Kidney (tissue), 14 donors: Measurements from ENCODE around the gene IGSF8. TPM values are rescaled to one million over a fixed set of nuclear protein-coding genes. Genes with fewer than 3 reads are reported as not detected.

ENCODE experiments used
- DNase-seq, 5 donors: peaks; one replicate each; pipeline ENCODE4 v3.0.0-alpha.2; 2013 to 2020
- FAIRE-seq: peaks from 2 replicates; lab custom pipeline; 2012; peaks lifted over from hg19 to GRCh38; lab: Jason Lieb, UNC
- H3K27ac ChIP-seq, 2 donors: one replicate each; pipeline ENCODE4 v1.7.0; 2013; ENCODE audit warnings: low read depth in 2 of 2, low read length in 2 of 2, inconsistent platforms in 1 of 2
- H3K27me3 ChIP-seq: one replicate; pipeline ENCODE4 v1.7.1; 2013; ENCODE audit warnings: low read length, inconsistent platforms; ENCODE audit not compliant: control insufficient read depth, insufficient read depth
- H3K36me3 ChIP-seq, 3 donors: one replicate each; pipeline versions ENCODE4 v1.7.0 to v1.7.1; 2013; ENCODE audit warnings: low read length in 3 of 3, control low read depth in 1 of 3, inconsistent platforms in 1 of 3; ENCODE audit not compliant: insufficient read depth in 3 of 3, control insufficient read depth in 2 of 3
- H3K4me1 ChIP-seq, 3 donors: one replicate each; pipeline versions ENCODE4 v1.7.0 to v1.7.1; 2013; ENCODE audit warnings: low read length in 3 of 3, inconsistent platforms in 1 of 3, low read depth in 1 of 3; ENCODE audit not compliant: control insufficient read depth in 2 of 3, insufficient read depth in 2 of 3
- H3K4me3 ChIP-seq, 3 donors: one replicate each; pipeline versions ENCODE4 v1.7.0 to v1.8.1; 2013; ENCODE audit warnings: low read length in 3 of 3, control low read depth in 1 of 3, inconsistent platforms in 1 of 3
- H3K9ac ChIP-seq, 3 donors: one replicate each; pipeline versions ENCODE4 v1.7.0 to v1.7.1; 2013; ENCODE audit warnings: low read length in 3 of 3, control low read depth in 1 of 3, inconsistent platforms in 1 of 3
- H3K9me3 ChIP-seq, 3 donors: one replicate each; pipeline versions ENCODE4 v1.7.0 to v1.7.1; 2013; ENCODE audit warnings: low read length in 3 of 3, control low read depth in 1 of 3, inconsistent platforms in 1 of 3; ENCODE audit not compliant: control insufficient read depth in 2 of 3, insufficient read depth in 1 of 3
- CTCF ChIP-seq: IDR thresholded peaks from 3 replicates; pipeline ENCODE4 v1.5.1; 2012; ENCODE audit warnings: mild to moderate bottlenecking, moderate library complexity, borderline replicate concordance; ENCODE audit not compliant: insufficient read depth; ENCODE audit errors: extremely low read depth
- intact Hi-C: fragments of 100-400 bp; cut with DNase I; formaldehyde crosslinking; loops from one replicate; pipeline ENCODE4 v1.11.1; 2022
- polyA plus RNA-seq: library from polyadenylated mRNA; stranded (reverse); fragments of 350-450 nt; fragmentation: Illumina TruSeq; extraction: RNeasy Lipid Tissue Mini Kit (QIAGEN cat#74804); gene quantifications from one replicate; pipeline ENCODE4 v1.2.3, GENCODE V29; 2014; ENCODE audit warnings: low read depth, low replicate concordance; ENCODE audit not compliant: insufficient read depth
- total RNA-seq: library from RNA; stranded (reverse); fragmentation: NEBNext Ultra II Directional; extraction: Animal tissue kit (Norgen Biotek cat#: 25700); gene quantifications from one replicate; pipeline ENCODE4 v1.2.1, GENCODE V29; 2021
- donor health status: control.
- donor health status: control.
- donor health status: control.
- donor health status: control.
- donor health status: control.
- donor health status: DM: yes; HTN: yes; CAD: no.
- donor health status: Normal renal cell carcinoma (clear cell type).

Gene IGSF8
- total and polyA plus RNA-seq, 2 donors from 2014 or later = 40.9 to 47.0 TPM

- intact Hi-C loops = no loop called here
- TF ChIP-seq CTCF = no peak
- FAIRE-seq (no peak), DNase-seq (no peak)
- H3K36me3 ChIP-seq = no peaks in the 10 kb centered on the region
- H3K4me3 ChIP-seq = no peak overlapping the region
- no peaks in the 10 kb centered on the region for H3K9me3 ChIP-seq
- no peak overlapping the region for H3K27ac ChIP-seq
- no peak overlapping the region for H3K9ac ChIP-seq
- H3K4me1 ChIP-seq = peaks cover 0 to 5% (median 0%) of the 10 kb centered on the region in 3 donors
- no peaks in the 10 kb centered on the region for H3K27me3 ChIP-seq
Observed at GRCh38 chr1:160049101-160049500, 49.3 kb downstream of the IGSF8 start.

- Histone ChIP-seq H3K36me3 (no peaks in the 10 kb centered on the region), H3K9me3 (no peaks in the 10 kb centered on the region), H3K27me3 (no peaks in the 10 kb centered on the region), H3K4me1 (peaks cover 0 to 5% (median 0%) of the 10 kb centered on the region in 3 donors), H3K4me3 (no peak overlapping the region), H3K27ac (no peak overlapping the region), H3K9ac (no peak overlapping the region)
- TF ChIP-seq CTCF = no peak
- DNase-seq = no peak
- FAIRE-seq = no peak
- intact Hi-C loops = no loop called here
Observed at GRCh38 chr1:160048335-160048734, 50.1 kb downstream of the IGSF8 start.

- Histone ChIP-seq H3K27me3 (no peaks in the 10 kb centered on the region), H3K4me1 (peaks cover 0 to 5% (median 0%) of the 10 kb centered on the region in 3 donors), H3K27ac (no peak overlapping the region), H3K9me3 (no peaks in the 10 kb centered on the region), H3K4me3 (no peak overlapping the region), H3K9ac (no peak overlapping the region), H3K36me3 (no peaks in the 10 kb centered on the region)
- DNase-seq (no peak), FAIRE-seq (no peak)
- no peak for TF ChIP-seq CTCF
- intact Hi-C loops = no loop called here
Observed at GRCh38 chr1:160047111-160047991, 51.1 kb downstream of the IGSF8 start.
